ENCODE measurements around the gene RUNX2.

Gene RUNX2

DNA sequence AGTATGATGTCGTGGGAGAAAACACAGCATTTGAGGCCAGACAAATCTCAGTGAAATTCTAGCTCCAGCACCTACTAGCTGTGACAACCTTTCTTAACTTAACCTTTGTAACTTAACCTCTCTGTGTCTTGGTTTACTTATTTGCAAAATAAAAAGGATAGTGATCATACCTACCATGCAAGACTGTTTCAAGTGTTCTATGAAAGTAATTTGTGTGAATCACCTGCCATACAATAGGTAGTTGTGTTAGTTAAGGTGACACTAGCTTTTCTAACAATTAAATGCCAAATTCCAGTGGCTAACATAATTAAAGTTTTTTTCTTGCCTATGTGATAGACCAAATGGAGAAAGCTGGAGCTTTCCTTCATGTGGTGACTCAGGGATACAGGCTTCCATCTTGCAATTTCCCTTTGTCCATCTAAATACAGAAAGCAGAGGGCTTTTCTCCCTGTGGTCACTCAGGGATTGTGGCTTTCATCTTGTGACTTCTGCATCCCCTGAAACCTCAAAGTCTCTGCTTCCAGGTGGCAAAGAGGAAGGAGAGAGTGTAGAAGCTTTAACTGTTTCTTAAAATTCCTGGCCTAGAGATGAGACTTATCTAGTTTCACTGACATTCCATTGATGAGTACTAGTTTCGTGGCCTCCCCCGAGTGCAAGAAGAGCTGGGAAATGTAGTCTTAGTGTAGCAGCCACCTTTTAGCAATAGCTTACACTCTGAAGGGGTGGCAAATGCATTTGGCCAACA, 376.1 kb downstream of the RUNX2 start:
- no peak for DNase-seq (ENCODE audit: low read depth, low spot score)

DNA sequence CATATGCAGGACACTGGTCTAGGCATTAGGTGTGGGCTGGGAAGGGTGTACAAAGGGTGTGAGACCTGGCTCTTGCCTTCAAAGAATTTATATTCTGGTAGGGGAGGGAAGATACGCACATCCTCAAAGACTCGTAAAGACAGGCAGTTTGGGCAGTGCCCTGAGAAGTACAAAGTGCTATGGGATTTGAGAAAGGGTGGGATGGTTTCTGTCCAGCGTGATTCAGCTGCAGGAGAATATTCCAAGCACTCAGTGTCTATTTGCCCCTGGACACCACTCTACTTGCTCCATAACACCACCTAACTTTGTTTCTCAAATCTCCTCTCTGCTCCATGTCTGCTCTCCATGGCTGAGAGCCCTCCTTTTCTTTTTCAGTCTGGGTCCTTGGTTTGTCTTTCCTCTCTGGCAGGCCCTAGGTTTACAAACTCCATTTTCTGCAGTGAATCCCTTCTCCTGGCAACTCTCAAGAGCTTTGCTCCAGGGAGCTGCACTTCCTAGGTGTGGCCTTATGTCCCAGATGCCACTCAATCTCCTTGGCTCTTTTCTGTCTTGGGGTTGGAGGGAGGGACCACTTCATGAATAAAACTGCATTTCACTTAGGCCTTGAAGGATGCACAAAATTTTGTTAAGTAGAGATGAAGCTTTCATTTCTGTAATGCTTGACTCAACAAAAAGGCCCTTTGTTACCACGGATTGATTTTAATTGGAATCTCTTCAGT, 377.2 kb downstream of the RUNX2 start:
- no peak for DNase-seq (ENCODE audit: low read depth, low spot score)

DNA sequence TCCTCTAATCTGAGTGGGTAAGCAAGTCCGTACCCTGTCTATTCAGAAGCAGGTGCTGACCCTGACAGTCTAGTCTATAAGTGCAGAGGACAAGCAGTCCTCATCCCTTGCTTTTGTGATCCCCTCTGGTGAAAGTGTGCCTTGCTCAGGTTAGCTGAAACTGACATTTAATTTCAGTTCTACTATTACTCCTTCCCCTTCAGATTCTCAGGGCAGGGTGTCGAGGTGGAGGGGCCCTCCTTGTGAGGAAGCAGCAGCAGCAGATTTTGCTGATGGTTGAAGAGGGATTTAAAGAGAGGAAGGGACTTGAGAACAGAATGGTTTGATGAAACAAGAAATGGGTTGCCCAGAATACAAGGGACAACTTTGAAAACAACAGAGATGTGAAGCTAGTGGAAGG, 378.2 kb downstream of the RUNX2 start:
- no peak for DNase-seq (ENCODE audit: low read depth, low spot score)

DNA sequence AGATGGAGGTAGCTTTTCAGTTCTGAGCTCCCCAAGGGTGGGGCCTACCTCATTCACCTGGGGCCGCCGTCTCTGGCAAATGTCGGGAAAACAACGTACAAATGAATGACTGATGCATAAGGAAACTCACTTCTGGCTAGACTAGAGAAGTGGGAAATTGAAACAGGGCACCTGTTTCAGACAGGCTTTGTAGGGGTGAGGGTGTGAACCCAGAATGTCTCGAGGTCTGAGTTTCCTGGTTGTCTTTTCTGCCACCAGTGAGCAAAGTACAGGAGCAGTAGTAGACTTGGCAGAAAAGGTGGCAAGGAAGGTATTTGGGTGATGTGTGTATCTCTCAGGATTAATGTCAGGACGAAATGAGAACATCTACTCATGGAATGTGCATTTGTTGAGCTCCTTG, 379.0 kb downstream of the RUNX2 start:
- DNase-seq (ENCODE audit: low read depth, low spot score), result no peak

DNA sequence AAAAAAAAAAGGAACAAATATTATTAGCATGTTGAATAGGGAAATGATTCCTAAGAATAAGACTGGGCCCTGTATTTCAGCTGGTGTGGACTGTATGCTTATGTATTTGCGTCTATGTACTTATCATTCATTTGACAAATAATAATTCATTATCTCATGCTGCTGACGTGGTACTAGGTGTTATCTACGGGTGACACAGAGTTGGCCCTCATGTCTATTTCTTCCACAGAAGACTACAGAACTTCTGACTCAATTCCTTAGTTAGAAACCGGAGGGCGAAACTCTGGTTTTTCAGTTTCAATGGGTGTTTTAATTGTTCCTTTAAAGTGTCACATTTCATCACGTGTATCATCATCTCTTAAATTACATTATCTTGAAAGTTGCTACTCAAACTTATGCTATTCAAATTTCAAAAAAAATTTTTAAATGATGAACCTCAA, 381.7 kb downstream of the RUNX2 start:
- DNase-seq (ENCODE audit: low read depth, low spot score), result no peak

DNA sequence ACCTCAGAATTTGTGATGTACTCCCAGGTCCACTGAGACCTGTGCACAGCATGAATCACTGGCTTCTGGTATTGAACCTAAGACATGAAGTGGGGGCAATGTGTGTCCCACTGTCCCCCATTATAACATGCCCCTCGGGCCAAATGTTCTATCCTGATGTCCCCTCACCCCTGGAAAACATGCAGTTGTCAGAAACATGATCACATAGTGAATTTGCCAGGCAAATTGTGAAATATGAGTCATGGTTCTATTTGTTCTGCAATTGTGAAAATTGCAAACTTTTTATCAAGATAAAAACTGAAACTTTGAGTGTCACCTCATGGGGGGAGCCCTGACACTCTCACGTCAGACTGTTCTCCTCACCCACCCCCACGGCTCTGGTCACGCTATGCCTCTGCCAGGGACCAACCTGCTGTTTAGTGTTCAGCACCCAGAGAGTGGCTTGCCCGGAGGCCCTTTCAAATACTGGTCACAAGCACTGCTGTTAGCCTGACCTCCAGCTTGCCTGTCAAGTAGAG, 382.2 kb downstream of the RUNX2 start:
- no peak for DNase-seq (ENCODE audit: low read depth, low spot score)

DNA sequence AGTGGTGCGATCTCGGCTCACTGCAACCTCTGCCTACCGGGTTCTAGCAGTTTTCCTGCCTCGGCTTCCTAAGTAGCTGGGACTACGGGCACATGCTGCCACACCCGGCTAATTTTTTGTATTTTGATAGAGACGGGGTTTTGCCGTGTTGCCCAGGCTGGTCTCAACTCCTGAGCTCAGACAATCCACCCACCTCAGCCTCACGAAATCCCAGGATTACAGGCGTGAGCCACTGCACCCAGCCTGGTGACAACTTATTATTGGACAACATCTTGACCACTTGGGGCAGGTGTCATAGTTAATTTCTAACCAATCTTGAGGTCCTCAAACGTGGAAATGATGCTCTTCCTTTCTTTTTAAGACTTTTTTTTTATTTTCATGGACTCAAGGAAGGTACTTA, 383.9 kb downstream of the RUNX2 start:
- no peak for DNase-seq (ENCODE audit: low read depth, low spot score)

DNA sequence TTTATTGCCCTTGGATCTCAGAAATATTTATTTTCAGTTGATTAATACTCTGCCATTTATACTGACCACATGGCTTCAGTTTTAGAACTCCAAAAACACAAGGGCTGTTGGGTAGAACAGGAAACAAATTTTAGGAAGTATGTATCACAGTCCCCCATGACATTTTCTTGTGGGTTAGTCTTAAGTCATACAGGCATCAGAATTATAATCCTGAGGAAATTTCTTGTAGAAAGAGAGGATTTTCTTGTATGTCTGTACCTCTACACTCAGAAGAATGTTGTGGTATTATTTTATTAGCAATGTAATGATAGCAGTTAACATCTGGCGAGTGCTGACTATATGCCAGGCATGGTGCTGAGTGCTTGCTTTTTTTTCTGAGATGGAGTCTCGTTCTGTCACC, 384.7 kb downstream of the RUNX2 start:
- DNase-seq (ENCODE audit: low read depth, low spot score), result no peak
